Stimulated activated CD4-positive, alpha-beta T cell treated with anti-CD3 and anti-CD28 coated beads, Interleukin-12 subunit alpha, Interleukin-12 subunit beta, amount 100 ng/mL, for 24 hours (primary cell): ENCODE data around the gene ALDH8A1.

Source experiments
- DNase-seq, 2 experiments: peaks; one replicate each; pipeline ENCODE4 v3.0.0-alpha.2; 2020; ENCODE audit warnings: low read depth in 2 of 2

ALDH8A1 gene

GRCh38 chr6:134951494-134952263 is 1.8 kb upstream of the ALDH8A1 start:
- no peak for DNase-seq

- no peak for DNase-seq
Measured at GRCh38 chr6:134950482-134950881, 581 bp upstream of the ALDH8A1 start.

GRCh38 chr6:134948691-134949090 is 1.2 kb downstream of the ALDH8A1 start:
- DNase-seq = no peak

- DNase-seq = no peak
Measured at GRCh38 chr6:134948142-134948541, 1.8 kb downstream of the ALDH8A1 start.

- DNase-seq = no peak
Measured at GRCh38 chr6:134945045-134945444, 4.9 kb downstream of the ALDH8A1 start.

GRCh38 chr6:134943522-134944111 is 6.3 kb downstream of the ALDH8A1 start:
- DNase-seq = no peak

- peak; percentile 51 to 69 for DNase-seq
Measured at GRCh38 chr6:134938896-134939295, 11.0 kb downstream of the ALDH8A1 start.

GRCh38 chr6:134937426-134937825 is 12.5 kb downstream of the ALDH8A1 start:
- DNase-seq = no peak

GRCh38 chr6:134936931-134937330 is 13.0 kb downstream of the ALDH8A1 start:
- no peak for DNase-seq

GRCh38 chr6:134936476-134936875 is 13.4 kb downstream of the ALDH8A1 start:
- no peak for DNase-seq

GRCh38 chr6:134934793-134935485 is 15.0 kb downstream of the ALDH8A1 start:
- no peak for DNase-seq

- DNase-seq = no peak
Measured at GRCh38 chr6:134932535-134933470, 17.1 kb downstream of the ALDH8A1 start.

GRCh38 chr6:134932098-134932497 is 17.8 kb downstream of the ALDH8A1 start:
- DNase-seq = no peak

- no peak for DNase-seq
Measured at GRCh38 chr6:134930463-134930862, 19.4 kb downstream of the ALDH8A1 start.

GRCh38 chr6:134928151-134928900 is 21.6 kb downstream of the ALDH8A1 start:
- no peak for DNase-seq

- no peak for DNase-seq
Measured at GRCh38 chr6:134925800-134926199, 24.1 kb downstream of the ALDH8A1 start.

- DNase-seq = no peak
Measured at GRCh38 chr6:134921721-134922261, 28.1 kb downstream of the ALDH8A1 start.

- DNase-seq = no peak
Measured at GRCh38 chr6:134921276-134921675, 28.6 kb downstream of the ALDH8A1 start.

GRCh38 chr6:134920422-134920821 is 29.5 kb downstream of the ALDH8A1 start:
- no peak for DNase-seq

GRCh38 chr6:134918418-134918961 is 31.4 kb downstream of the ALDH8A1 start:
- no peak for DNase-seq
